Fibroblast of gingiva (primary cell): Measurements from ENCODE around the gene POPDC3.
"Not testable (repeated sequence)": the region's sequence is repeated elsewhere in the genome, so short reads cannot be mapped to it uniquely, and the experiment has no call there.

Experiments
- DNase-seq: peaks from one replicate; pipeline ENCODE4 v3.0.0-alpha.2; 2011; ENCODE audit warnings: low read depth

The POPDC3 gene

GRCh38 chr6:105179244-105180065, at the start of gene POPDC3:
Gene POPDC3 (minus strand): TSS chr6:105180014. CDS start chr6:105161909, 18,105 bp downstream.
- DNase-seq: peak; percentile 70

DNA sequence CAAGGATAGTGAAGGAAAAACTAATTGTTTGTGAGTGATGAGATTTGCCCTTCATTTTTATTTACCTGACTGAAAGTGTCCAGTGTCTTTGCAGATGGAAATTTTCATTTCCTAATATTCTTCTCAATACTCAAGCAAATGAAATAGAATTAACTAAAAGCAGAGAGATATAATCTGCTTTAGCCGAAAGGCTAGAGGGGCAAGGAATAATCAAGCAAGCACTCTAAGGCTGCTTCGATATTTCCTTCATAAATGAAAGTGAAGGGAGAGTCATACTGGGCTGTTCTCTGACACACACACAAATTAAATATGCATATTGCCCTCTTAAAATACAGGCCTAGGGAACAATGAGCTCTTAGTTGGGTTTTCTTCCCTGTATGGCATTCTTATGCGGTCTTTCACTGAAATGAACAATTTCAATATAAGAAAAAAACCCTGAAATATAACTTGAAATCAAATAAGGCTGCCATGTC, 47.5 kb upstream of the POPDC3 start:
- DNase-seq: no peak

DNA sequence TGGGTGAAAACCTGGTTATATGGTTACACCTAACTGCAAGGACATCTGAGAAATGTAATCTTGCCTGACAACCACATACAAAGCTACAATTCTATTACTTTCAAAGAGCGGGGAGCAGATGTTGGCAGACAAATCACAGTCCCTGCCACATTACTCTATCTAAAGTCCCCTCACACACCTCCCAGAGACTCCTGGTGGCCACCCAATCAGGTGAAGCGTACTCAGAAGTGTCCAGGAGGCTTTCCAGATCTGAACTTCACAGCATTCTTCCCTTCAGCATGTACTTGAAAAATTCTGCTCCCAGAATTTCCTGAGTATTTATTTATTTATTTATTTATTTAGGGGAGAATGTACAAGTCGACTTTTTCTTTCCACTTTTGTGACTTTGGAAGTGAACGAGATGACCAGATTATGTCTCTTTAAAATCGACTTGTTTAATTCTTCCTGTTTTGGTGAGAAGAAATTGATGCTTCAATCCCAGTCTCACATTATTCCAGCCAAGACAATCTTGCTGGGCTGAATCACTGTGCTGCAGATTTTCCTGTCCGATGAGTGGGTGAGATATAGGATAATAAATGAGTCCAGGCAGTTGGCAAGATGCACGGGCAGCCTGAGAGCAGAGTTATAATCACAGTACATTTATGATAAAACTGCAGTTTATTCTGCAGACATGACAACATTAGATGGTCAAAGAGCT, 46.9 kb upstream of the POPDC3 start:
- no peak for DNase-seq

DNA sequence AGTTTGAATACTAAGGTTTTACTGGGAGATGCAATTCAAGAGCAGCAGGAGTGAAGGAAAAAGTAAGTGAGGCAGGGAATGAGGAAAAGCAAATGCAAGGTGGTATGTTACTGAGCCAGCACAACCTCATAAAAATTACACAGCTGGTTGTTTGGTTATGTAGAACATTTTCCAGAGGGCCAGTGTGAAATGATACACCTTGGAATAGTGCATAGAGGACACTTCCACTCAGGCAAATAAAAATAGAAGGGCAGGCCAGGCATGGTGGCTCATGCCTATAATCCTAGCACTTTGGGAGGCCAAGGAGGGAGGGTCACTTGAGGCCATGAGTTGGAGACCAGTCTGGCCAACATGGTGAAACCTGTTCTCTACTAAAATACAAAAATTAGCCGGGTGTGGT, 43.4 kb upstream of the POPDC3 start:
- DNase-seq: no peak

GRCh38 chr6:105221219-105221618, 41.4 kb upstream of the POPDC3 start:
- DNase-seq: not testable (repeated sequence)

- no peak for DNase-seq
Measured at GRCh38 chr6:105220186-105220585, 40.4 kb upstream of the POPDC3 start.

DNA sequence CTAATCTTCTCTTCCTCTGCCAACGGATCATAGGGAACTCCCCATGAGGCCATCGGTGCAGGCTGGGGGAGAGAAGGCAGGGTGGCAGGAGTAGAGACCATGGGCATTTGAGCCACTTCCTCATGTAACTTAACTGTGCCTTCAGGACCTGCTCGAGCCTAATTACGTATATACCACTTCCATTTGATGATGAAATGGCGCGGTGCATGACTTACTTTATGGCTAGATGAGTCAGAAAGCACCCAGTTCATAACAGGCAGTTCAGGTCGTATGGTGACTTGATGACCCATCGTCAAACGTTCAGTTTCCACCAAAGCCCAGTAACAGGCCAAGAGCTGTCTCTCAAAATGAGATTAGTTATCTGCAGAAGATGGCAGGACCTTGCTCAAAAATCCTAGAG, 39.4 kb upstream of the POPDC3 start:
- not testable (repeated sequence) for DNase-seq

GRCh38 chr6:105215506-105215905, 35.7 kb upstream of the POPDC3 start:
- no peak for DNase-seq

DNA sequence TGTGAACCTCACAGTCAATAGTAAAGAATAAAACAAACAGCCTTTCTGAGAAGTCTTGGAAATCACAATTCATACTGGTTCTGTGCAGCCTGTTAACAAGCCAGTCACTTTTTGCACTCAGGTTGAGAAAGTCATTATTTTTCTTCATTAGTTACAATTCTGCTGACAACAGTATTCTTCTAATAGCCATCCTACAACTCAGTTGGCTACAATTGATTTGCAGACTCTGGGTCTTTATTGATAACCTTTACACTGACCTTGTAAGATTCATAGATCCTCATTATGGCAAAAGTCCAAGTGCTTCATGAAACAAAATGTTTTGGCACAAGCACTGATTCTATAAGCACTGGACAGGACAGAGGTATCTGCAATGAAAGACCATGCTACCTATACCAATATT, 34.9 kb upstream of the POPDC3 start:
- no peak for DNase-seq

DNA sequence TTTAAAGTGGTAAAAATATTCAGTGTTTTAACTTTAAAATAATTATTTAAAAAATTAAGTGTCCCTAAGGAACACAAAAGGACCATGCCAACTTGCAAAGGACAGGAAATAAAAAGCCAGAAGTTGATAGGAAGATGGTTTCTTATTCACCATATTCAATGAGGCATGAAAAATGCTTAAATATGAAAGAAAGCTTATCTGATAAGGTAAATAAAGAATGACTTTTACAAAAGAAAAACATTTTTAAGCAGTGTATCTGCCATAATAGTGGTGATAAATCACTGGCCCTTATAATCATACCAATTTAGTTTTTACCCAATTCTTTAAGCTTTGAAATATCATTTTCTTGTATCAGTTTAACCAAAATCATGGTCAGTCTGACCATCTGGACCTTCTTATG, 33.5 kb upstream of the POPDC3 start:
- no peak for DNase-seq

DNA sequence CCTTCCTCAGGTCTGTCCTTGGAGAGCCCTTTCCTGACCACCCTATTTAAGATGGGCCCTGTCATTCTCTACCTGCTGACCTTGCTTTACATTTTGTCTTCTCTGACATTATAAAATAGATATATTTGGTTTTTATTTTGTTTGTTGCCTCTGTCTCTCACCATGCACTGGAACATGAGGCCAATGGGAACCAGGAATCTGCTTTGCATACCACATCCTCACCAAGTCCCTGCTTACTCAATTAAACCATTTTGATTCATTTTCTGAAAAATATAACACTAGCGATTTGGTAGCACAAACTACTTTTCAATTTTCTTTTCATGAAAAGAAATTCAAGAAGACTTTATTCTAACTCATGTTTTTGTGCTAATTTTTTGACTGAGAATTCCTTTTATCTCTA, 32.8 kb upstream of the POPDC3 start:
- DNase-seq: no peak

GRCh38 chr6:105211831-105212230, 32.0 kb upstream of the POPDC3 start:
- no peak for DNase-seq

GRCh38 chr6:105210932-105211531, 31.2 kb upstream of the POPDC3 start:
- DNase-seq: no peak

- peak; percentile 88 for DNase-seq
Measured at GRCh38 chr6:105209950-105210706, 30.3 kb upstream of the POPDC3 start.

DNA sequence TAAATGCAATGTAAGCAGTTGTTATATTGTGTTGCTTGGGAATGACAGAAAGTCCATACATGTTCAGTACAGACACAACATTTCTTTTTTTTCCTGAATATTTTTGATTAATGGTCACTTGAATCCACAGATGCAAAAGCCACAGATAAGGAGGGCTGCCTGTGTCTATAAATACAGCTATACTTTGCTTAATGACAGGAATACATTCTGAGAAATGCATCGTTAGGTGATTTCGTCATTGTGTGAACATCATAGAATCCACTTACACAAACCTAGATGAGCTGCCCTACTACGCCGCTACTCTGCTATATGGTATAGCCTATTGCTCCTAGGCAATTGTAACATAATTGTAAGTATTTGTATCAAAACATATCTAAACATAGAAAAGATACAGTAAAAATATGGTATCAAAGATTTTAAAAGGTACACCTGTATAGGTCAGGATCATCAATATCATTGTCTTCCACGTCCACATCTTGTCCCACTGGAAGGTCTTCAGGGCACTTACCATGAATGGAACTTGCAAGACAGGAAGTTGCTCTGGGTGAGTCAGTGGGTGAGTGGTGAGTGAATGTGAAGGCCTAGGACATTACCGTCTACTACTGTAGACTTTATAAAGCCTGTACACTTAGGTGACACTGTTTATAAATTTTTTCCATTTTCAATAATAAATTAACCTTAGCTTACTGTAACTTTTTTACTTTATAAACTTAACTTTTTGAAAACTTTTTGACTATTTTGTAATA, 27.9 kb upstream of the POPDC3 start:
- DNase-seq: no peak

- no peak for DNase-seq
Measured at GRCh38 chr6:105204768-105205167, 25.0 kb upstream of the POPDC3 start.

DNA sequence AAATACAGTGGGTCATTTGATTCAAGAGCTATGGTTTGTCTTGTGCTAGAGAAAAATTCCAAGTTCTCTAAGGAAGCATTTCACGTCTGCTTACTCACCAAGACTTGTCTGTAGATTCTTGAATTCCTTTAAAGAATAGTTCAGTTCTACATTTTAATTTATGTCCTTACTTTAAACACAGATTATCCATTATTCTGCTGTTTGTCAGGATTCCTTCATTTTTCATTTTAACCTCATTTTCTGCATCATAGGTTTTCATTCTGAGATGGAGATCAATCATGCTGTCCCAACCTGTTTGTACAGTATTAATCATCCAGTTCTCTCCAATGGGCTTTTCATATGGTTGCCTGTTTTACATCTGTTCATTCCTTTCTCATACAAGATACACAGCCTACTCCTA, 24.5 kb upstream of the POPDC3 start:
- DNase-seq: no peak

DNA sequence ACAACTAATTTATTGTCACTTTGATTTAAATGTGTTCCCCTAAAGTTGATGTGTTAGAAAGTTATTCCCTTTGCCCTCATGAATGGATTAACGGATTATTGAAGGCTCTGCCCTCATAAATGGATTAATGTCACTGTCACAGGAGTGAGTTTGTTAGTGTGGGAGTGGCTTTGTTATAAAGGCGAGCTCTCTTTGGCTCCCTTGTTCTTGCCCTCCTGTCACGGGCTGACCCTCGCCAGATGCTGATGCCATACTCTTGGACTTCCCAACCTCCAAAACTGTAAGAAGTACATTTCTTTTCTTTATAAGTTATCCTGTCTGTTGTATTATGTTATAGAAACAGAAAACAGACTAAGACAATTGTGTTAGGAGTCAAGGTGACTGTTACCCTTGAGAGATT, 22.7 kb upstream of the POPDC3 start:
- no peak for DNase-seq

GRCh38 chr6:105200133-105200730, 20.4 kb upstream of the POPDC3 start:
- DNase-seq: no peak

DNA sequence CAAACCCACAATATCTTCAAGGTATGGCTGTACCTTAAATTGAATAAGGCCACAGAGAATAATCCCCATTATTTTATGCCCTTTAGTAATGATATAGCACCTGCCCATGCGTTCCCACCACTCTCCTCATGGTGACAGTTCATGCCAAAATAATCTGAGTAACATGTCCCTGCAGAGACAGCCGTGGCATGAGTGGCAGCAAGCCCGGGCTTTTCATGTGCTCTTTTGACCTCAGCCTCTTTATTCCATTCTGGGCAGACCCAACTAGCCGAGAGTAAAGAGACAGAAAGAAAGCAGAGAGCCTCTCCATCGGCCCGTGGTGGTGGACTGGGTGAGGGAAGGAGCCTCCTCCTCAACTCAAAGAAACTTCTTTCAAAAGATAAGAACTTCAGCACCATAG, 19.9 kb upstream of the POPDC3 start:
- DNase-seq: no peak

DNA sequence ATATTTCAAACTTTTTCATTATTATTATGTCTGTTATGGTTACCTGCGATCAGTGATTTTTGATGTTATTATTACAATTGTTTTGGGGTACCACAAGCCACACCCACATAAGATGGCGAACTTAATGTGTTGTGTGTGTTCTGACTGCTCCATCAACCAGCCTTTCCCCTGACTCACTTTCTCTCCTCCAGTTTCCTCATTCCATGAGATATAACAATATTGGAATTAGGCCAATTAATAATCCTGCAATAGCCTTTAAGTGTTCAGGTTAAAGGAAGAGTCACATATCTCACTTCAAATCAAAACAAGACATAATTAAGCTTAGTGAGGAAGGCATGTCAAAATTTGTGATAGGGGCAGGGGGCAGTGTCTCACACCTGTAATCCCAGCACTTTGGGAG, 16.3 kb upstream of the POPDC3 start:
- no peak for DNase-seq
